ENCODE measurements around the gene RAD51B. TPM values are rescaled to one million over a fixed set of nuclear protein-coding genes. Genes with fewer than 3 reads are reported as not detected.

The RAD51B gene
- total RNA-seq, 1 donor from 2014 or later = 26.1 TPM

GRCh38 chr14:67883717-67884116 lies 64.1 kb downstream of the RAD51B start:
- H3K4me3 Mint-ChIP-seq = no peak overlapping the region

GRCh38 chr14:67886191-67886590 lies 66.6 kb downstream of the RAD51B start:
- Mint-ChIP-seq H3K27me3 (ENCODE audit: insufficient read depth) (peaks cover 1% of the 10 kb centered on the region), H3K4me1 (ENCODE audit: low read depth) (peaks cover 5% of the 10 kb centered on the region), H3K36me3 (ENCODE audit: low read depth) (peaks cover 2% of the 10 kb centered on the region), H3K4me3 (no peak overlapping the region), H3K27ac (no peak overlapping the region), H3K9me3 (no peaks in the 10 kb centered on the region)
- no peak for DNase-seq (ENCODE audit: low spot score)
- intact Hi-C loops (cut with micrococcal nuclease) = no loop called here

More at GRCh38 chr14:67883717-67884116, 64.1 kb downstream of the RAD51B start:
- peaks cover 1% of the 10 kb centered on the region for H3K27me3 Mint-ChIP-seq (ENCODE audit: insufficient read depth)
- peaks cover 13% of the 10 kb centered on the region for H3K4me1 Mint-ChIP-seq (ENCODE audit: low read depth)
- peaks cover 4% of the 10 kb centered on the region for H3K36me3 Mint-ChIP-seq (ENCODE audit: low read depth)
- no peak for DNase-seq (ENCODE audit: low spot score)
- intact Hi-C loops (cut with micrococcal nuclease) = loop anchor here (2.0 kb wide), 1 partner anchor 961 kb away; no protein-coding TSS in a partner anchor
- H3K27ac Mint-ChIP-seq = no peak overlapping the region
- no peaks in the 10 kb centered on the region for H3K9me3 Mint-ChIP-seq

GRCh38 chr14:67887478-67887877 lies 67.9 kb downstream of the RAD51B start:
- H3K9me3 Mint-ChIP-seq = no peaks in the 10 kb centered on the region
- intact Hi-C loops (cut with micrococcal nuclease) = no loop called here
- no peak overlapping the region for H3K4me3 Mint-ChIP-seq
- DNase-seq (ENCODE audit: low spot score) = no peak
- peaks cover 1% of the 10 kb centered on the region for H3K27me3 Mint-ChIP-seq (ENCODE audit: insufficient read depth)
- no peak overlapping the region for H3K27ac Mint-ChIP-seq
- no peaks in the 10 kb centered on the region for H3K4me1 Mint-ChIP-seq (ENCODE audit: low read depth)
- H3K36me3 Mint-ChIP-seq (ENCODE audit: low read depth) = peaks cover 2% of the 10 kb centered on the region

GRCh38 chr14:67889455-67889854 lies 69.9 kb downstream of the RAD51B start:
- Mint-ChIP-seq H3K36me3 (ENCODE audit: low read depth) (peaks cover 2% of the 10 kb centered on the region), H3K27ac (no peak overlapping the region), H3K4me3 (no peak overlapping the region), H3K9me3 (no peaks in the 10 kb centered on the region), H3K27me3 (ENCODE audit: insufficient read depth) (no peaks in the 10 kb centered on the region), H3K4me1 (ENCODE audit: low read depth) (no peaks in the 10 kb centered on the region)
- intact Hi-C loops (cut with micrococcal nuclease) = no loop called here
- no peak for DNase-seq (ENCODE audit: low spot score)

GRCh38 chr14:67892466-67893100 lies 73.0 kb downstream of the RAD51B start:
- H3K9me3 Mint-ChIP-seq = no peaks in the 10 kb centered on the region
- H3K4me3 Mint-ChIP-seq = no peak overlapping the region
- H3K36me3 Mint-ChIP-seq (ENCODE audit: low read depth) = peaks cover 1% of the 10 kb centered on the region
- no peaks in the 10 kb centered on the region for H3K27me3 Mint-ChIP-seq (ENCODE audit: insufficient read depth)
- DNase-seq (ENCODE audit: low spot score) = no peak
- H3K27ac Mint-ChIP-seq = no peak overlapping the region
- no peaks in the 10 kb centered on the region for H3K4me1 Mint-ChIP-seq (ENCODE audit: low read depth)
- intact Hi-C loops (cut with micrococcal nuclease) = no loop called here

- no peaks in the 10 kb centered on the region for H3K27me3 Mint-ChIP-seq (ENCODE audit: insufficient read depth)
- peaks cover 2% of the 10 kb centered on the region for H3K36me3 Mint-ChIP-seq (ENCODE audit: low read depth)
- H3K4me1 Mint-ChIP-seq (ENCODE audit: low read depth) = no peaks in the 10 kb centered on the region
- H3K4me3 Mint-ChIP-seq = no peak overlapping the region
- no peak overlapping the region for H3K27ac Mint-ChIP-seq
- H3K9me3 Mint-ChIP-seq = peaks cover 15% of the 10 kb centered on the region
- no peak for DNase-seq (ENCODE audit: low spot score)
- intact Hi-C loops (cut with micrococcal nuclease) = no loop called here
Observed at GRCh38 chr14:67900231-67900630, 80.7 kb downstream of the RAD51B start.

GRCh38 chr14:67908052-67908754 lies 88.6 kb downstream of the RAD51B start:
- no peak overlapping the region for H3K4me3 Mint-ChIP-seq
- H3K27me3 Mint-ChIP-seq (ENCODE audit: insufficient read depth) = no peaks in the 10 kb centered on the region
- H3K36me3 Mint-ChIP-seq (ENCODE audit: low read depth) = peaks cover 3% of the 10 kb centered on the region
- H3K4me1 Mint-ChIP-seq (ENCODE audit: low read depth) = no peaks in the 10 kb centered on the region
- intact Hi-C loops (cut with micrococcal nuclease) = no loop called here
- DNase-seq (ENCODE audit: low spot score) = no peak
- no peak overlapping the region for H3K27ac Mint-ChIP-seq
- H3K9me3 Mint-ChIP-seq = peaks cover 5% of the 10 kb centered on the region

- no peak overlapping the region for H3K27ac Mint-ChIP-seq
Observed at GRCh38 chr14:67911562-67911961, 92.0 kb downstream of the RAD51B start.

GRCh38 chr14:67916430-67916829 lies 96.9 kb downstream of the RAD51B start:
- H3K27ac Mint-ChIP-seq = no peak overlapping the region
- H3K4me3 Mint-ChIP-seq = no peak overlapping the region
- DNase-seq (ENCODE audit: low spot score) = no peak
- H3K36me3 Mint-ChIP-seq (ENCODE audit: low read depth) = no peaks in the 10 kb centered on the region
- no peaks in the 10 kb centered on the region for H3K27me3 Mint-ChIP-seq (ENCODE audit: insufficient read depth)
- H3K9me3 Mint-ChIP-seq = no peaks in the 10 kb centered on the region
- no peaks in the 10 kb centered on the region for H3K4me1 Mint-ChIP-seq (ENCODE audit: low read depth)
- intact Hi-C loops (cut with micrococcal nuclease) = no loop called here

More at GRCh38 chr14:67911562-67911961, 92.0 kb downstream of the RAD51B start:
- H3K4me3 Mint-ChIP-seq = no peak overlapping the region
- no peaks in the 10 kb centered on the region for H3K9me3 Mint-ChIP-seq
- H3K4me1 Mint-ChIP-seq (ENCODE audit: low read depth) = no peaks in the 10 kb centered on the region
- no peak for DNase-seq (ENCODE audit: low spot score)
- no peaks in the 10 kb centered on the region for H3K27me3 Mint-ChIP-seq (ENCODE audit: insufficient read depth)
- no peaks in the 10 kb centered on the region for H3K36me3 Mint-ChIP-seq (ENCODE audit: low read depth)
- intact Hi-C loops (cut with micrococcal nuclease) = no loop called here

GRCh38 chr14:67917006-67917405 lies 97.4 kb downstream of the RAD51B start:
- Mint-ChIP-seq H3K9me3 (no peaks in the 10 kb centered on the region), H3K4me3 (no peak overlapping the region), H3K4me1 (ENCODE audit: low read depth) (no peaks in the 10 kb centered on the region), H3K27ac (no peak overlapping the region), H3K36me3 (ENCODE audit: low read depth) (no peaks in the 10 kb centered on the region), H3K27me3 (ENCODE audit: insufficient read depth) (no peaks in the 10 kb centered on the region)
- intact Hi-C loops (cut with micrococcal nuclease) = no loop called here
- DNase-seq (ENCODE audit: low spot score) = no peak

GRCh38 chr14:67918838-67919237 lies 99.3 kb downstream of the RAD51B start:
- Mint-ChIP-seq H3K36me3 (ENCODE audit: low read depth) (no peaks in the 10 kb centered on the region), H3K4me3 (no peak overlapping the region), H3K9me3 (no peaks in the 10 kb centered on the region), H3K4me1 (ENCODE audit: low read depth) (no peaks in the 10 kb centered on the region), H3K27ac (no peak overlapping the region), H3K27me3 (ENCODE audit: insufficient read depth) (no peaks in the 10 kb centered on the region)
- no peak for DNase-seq (ENCODE audit: low spot score)
- intact Hi-C loops (cut with micrococcal nuclease) = no loop called here

GRCh38 chr14:67919259-67920032 lies 99.9 kb downstream of the RAD51B start:
- H3K36me3 Mint-ChIP-seq (ENCODE audit: low read depth) = no peaks in the 10 kb centered on the region
- intact Hi-C loops (cut with micrococcal nuclease) = no loop called here
- DNase-seq (ENCODE audit: low spot score) = no peak
- H3K27me3 Mint-ChIP-seq (ENCODE audit: insufficient read depth) = no peaks in the 10 kb centered on the region
- H3K4me1 Mint-ChIP-seq (ENCODE audit: low read depth) = no peaks in the 10 kb centered on the region
- H3K27ac Mint-ChIP-seq = no peak overlapping the region
- no peaks in the 10 kb centered on the region for H3K9me3 Mint-ChIP-seq
- no peak overlapping the region for H3K4me3 Mint-ChIP-seq

- no peaks in the 10 kb centered on the region for H3K27me3 Mint-ChIP-seq (ENCODE audit: insufficient read depth)
- DNase-seq (ENCODE audit: low spot score) = no peak
- H3K36me3 Mint-ChIP-seq (ENCODE audit: low read depth) = peaks cover 2% of the 10 kb centered on the region
- no peak overlapping the region for H3K4me3 Mint-ChIP-seq
- no peaks in the 10 kb centered on the region for H3K4me1 Mint-ChIP-seq (ENCODE audit: low read depth)
- H3K27ac Mint-ChIP-seq = no peak overlapping the region
- intact Hi-C loops (cut with micrococcal nuclease) = no loop called here
- peaks cover 17% of the 10 kb centered on the region for H3K9me3 Mint-ChIP-seq
Observed at GRCh38 chr14:67926821-67927220, 107.2 kb downstream of the RAD51B start.
